OCI-LY3 (cell line): Measurements from ENCODE around the gene OSBPL6.

ENCODE experiments used
- H2AFZ ChIP-seq: fragments of 200-600, 300-600 bp; shearing (Covaris generic); 2 replicates; pipeline ENCODE4 v1.6.0; 2014; ENCODE audit warnings: antibody characterized with exemption, low read depth, low read length
- H3K27ac ChIP-seq: fragments of 200-600, 300-600 bp; sonication (generic); 2 replicates; pipeline ENCODE4 v1.5.1; 2014; ENCODE audit warnings: mild to moderate bottlenecking, low read length, moderate library complexity, mixed read lengths
- H3K27me3 ChIP-seq: fragments of 200-600, 300-600 bp; sonication (generic); 2 replicates; pipeline ENCODE4 v1.6.1; 2014; ENCODE audit warnings: low read depth, low read length, mixed read lengths
- H3K36me3 ChIP-seq: fragments of 200-600, 300-600 bp; sonication (generic); replicated peaks from 2 replicates; pipeline ENCODE3; 2014; ENCODE audit warnings: low read depth, low read length, mixed read lengths
- H3K4me1 ChIP-seq: fragments of 300-600, 200-600 bp; sonication (generic); 2 replicates; pipeline ENCODE4 v1.6.1; 2014; ENCODE audit warnings: low read length, mixed read lengths
- H3K4me2 ChIP-seq: fragments of 200-600, 300-600 bp; sonication (generic); 2 replicates; pipeline ENCODE4 v1.6.1; 2014; ENCODE audit warnings: low read length, mixed read lengths
- H3K4me3 ChIP-seq: fragments of 300-600, 200-600 bp; sonication (generic); 2 replicates; pipeline ENCODE4 v1.5.1; 2014; ENCODE audit warnings: antibody characterized with exemption, mild to moderate bottlenecking, low read length, moderate library complexity
- H3K79me2 ChIP-seq: fragments of 300-600, 200-600 bp; shearing (Covaris generic); 2 replicates; pipeline ENCODE4 v1.6.1; 2014; ENCODE audit warnings: mild to moderate bottlenecking, low read length, mixed read lengths
- H3K9ac ChIP-seq: fragments of 300-600, 200-600 bp; shearing (Covaris generic); 2 replicates; pipeline ENCODE4 v1.6.0; 2014; ENCODE audit warnings: mild to moderate bottlenecking, low read length, moderate library complexity
- H3K9me3 ChIP-seq: fragments of 200-600, 300-600 bp; shearing (Covaris generic); 2 replicates; pipeline ENCODE4 v1.6.1; 2014; ENCODE audit warnings: low read length, mixed read lengths; ENCODE audit not compliant: insufficient read depth
- H4K20me1 ChIP-seq: fragments of 200-600, 300-600 bp; sonication (generic); 2 replicates; pipeline ENCODE4 v1.6.1; 2016; ENCODE audit warnings: low read length, mixed read lengths; ENCODE audit not compliant: insufficient read depth
- CTCF ChIP-seq: fragments of 200-600, 300-600 bp; sonication (generic); IDR thresholded peaks from 2 replicates; pipeline ENCODE4 v1.5.1; 2014; ENCODE audit warnings: antibody characterized with exemption, low read length, low read depth
- EZH2phosphoT487 ChIP-seq: fragments of 200-600 bp; shearing (Covaris generic); IDR thresholded peaks from 2 replicates; pipeline ENCODE4 v1.6.1; 2018; ENCODE audit warnings: antibody characterized with exemption, mixed run types, low read depth

OSBPL6 gene

GRCh38 chr2:178436662-178437061 lies 242.3 kb downstream of the OSBPL6 start:
- Histone ChIP-seq H3K36me3 (peaks cover 66% of the 10 kb centered on the region), H3K27ac (no peak overlapping the region), H3K4me3 (no peak overlapping the region), H3K9ac (no peak overlapping the region), H2AFZ (no peak overlapping the region), H3K4me1 (no peaks in the 10 kb centered on the region), H3K27me3 (no peaks in the 10 kb centered on the region), H3K4me2 (no peak overlapping the region), H4K20me1 (no peaks in the 10 kb centered on the region), H3K79me2 (no peaks in the 10 kb centered on the region), H3K9me3 (no peaks in the 10 kb centered on the region)
- TF ChIP-seq EZH2phosphoT487 (no peak), CTCF (no peak)

- Histone ChIP-seq H3K36me3 (peaks cover 60% of the 10 kb centered on the region), H3K79me2 (no peaks in the 10 kb centered on the region), H3K4me2 (no peak overlapping the region), H4K20me1 (no peaks in the 10 kb centered on the region), H3K27ac (no peak overlapping the region), H3K27me3 (no peaks in the 10 kb centered on the region), H3K9me3 (no peaks in the 10 kb centered on the region), H3K9ac (no peak overlapping the region), H3K4me1 (0 out of 2 replicates have a peak, but pooled peaks cover 4% of the 10 kb centered on the region), H2AFZ (no peak overlapping the region), H3K4me3 (no peak overlapping the region)
- no peak for TF ChIP-seq CTCF
- no peak for TF ChIP-seq EZH2phosphoT487
Observed at GRCh38 chr2:178441426-178441825, 247.1 kb downstream of the OSBPL6 start.

GRCh38 chr2:178448968-178449661 lies 254.8 kb downstream of the OSBPL6 start:
- peaks cover 35% of the 10 kb centered on the region for H3K36me3 ChIP-seq
- H4K20me1 ChIP-seq: peaks cover 18% of the 10 kb centered on the region
- H3K4me1 ChIP-seq: peaks cover 17% of the 10 kb centered on the region
- no peaks in the 10 kb centered on the region for H3K9me3 ChIP-seq
- peak overlapping the region; percentile 89 for H3K9ac ChIP-seq
- H3K79me2 ChIP-seq: peaks cover 27% of the 10 kb centered on the region
- H3K27ac ChIP-seq: peak overlapping the region; percentile 85
- H3K4me2 ChIP-seq: peak overlapping the region; percentile 92
- no peak for TF ChIP-seq CTCF
- no peak for TF ChIP-seq EZH2phosphoT487
- peak overlapping the region; percentile 91 for H3K4me3 ChIP-seq
- no peak overlapping the region for H2AFZ ChIP-seq
- H3K27me3 ChIP-seq: no peaks in the 10 kb centered on the region

GRCh38 chr2:178449700-178450523 lies 255.6 kb downstream of the OSBPL6 start:
- H4K20me1 ChIP-seq: peaks cover 18% of the 10 kb centered on the region
- no peaks in the 10 kb centered on the region for H3K9me3 ChIP-seq
- H3K4me2 ChIP-seq: peak overlapping the region; percentile 92
- peaks cover 27% of the 10 kb centered on the region for H3K79me2 ChIP-seq
- H3K4me1 ChIP-seq: peaks cover 17% of the 10 kb centered on the region
- H3K27me3 ChIP-seq: no peaks in the 10 kb centered on the region
- H3K27ac ChIP-seq: peak overlapping the region; percentile 85
- H3K36me3 ChIP-seq: peaks cover 29% of the 10 kb centered on the region
- no peak for TF ChIP-seq EZH2phosphoT487
- TF ChIP-seq CTCF: no peak
- peak overlapping the region; percentile 43; the same call in 1 of the 2 replicates for H2AFZ ChIP-seq
- peak overlapping the region; percentile 91 for H3K4me3 ChIP-seq
- H3K9ac ChIP-seq: peak overlapping the region; percentile 89
